ENCODE data around the gene AGTPBP1. TPM values are rescaled to one million over a fixed set of nuclear protein-coding genes. Genes with fewer than 3 reads are reported as not detected.

AGTPBP1 gene
- total RNA-seq, 4 donors from 2014 or later: 3.7 to 18.1 (median 11.4) TPM

GRCh38 chr9:85510830-85511504 is 230.8 kb downstream of the AGTPBP1 start:
- H3K4me3 ChIP-seq: no peak overlapping the region
- DNase-seq: no peak
- WGBS, 2 donors: 54 to 63% methylated on average over 4 to 5 of the region's 6 CpGs
- no peak overlapping the region for H3K27ac ChIP-seq
- intact Hi-C loops (cut with DNase I): no loop called here
- no peak for TF ChIP-seq CTCF (IDR thresholded peaks at IDR 0.05)
- TF ChIP-seq POLR2A (IDR thresholded peaks at IDR 0.05): no peak
- H3K36me3 ChIP-seq: no peaks in the 10 kb centered on the region
- no peaks in the 10 kb centered on the region for H3K9me3 ChIP-seq
- peaks cover 0 to 92% (median 1%) of the 10 kb centered on the region in 4 donors for H3K27me3 ChIP-seq
- H3K4me1 ChIP-seq: peaks cover 0 to 9% (median 0%) of the 10 kb centered on the region in 3 donors

GRCh38 chr9:85508616-85509015 is 233.1 kb downstream of the AGTPBP1 start:
- Histone ChIP-seq H3K36me3 (no peaks in the 10 kb centered on the region), H3K27ac (no peak overlapping the region), H3K4me1 (no peaks in the 10 kb centered on the region), H3K9me3 (no peaks in the 10 kb centered on the region), H3K4me3 (no peak overlapping the region), H3K27me3 (peaks cover 0 to 100% (median 1%) of the 10 kb centered on the region in 4 donors)
- WGBS, 2 donors: 71 to 76% methylated on average over 4 of the region's 4 CpGs
- intact Hi-C loops (cut with DNase I): no loop called here
- DNase-seq: no peak
- TF ChIP-seq CTCF (IDR thresholded peaks at IDR 0.05): no peak

GRCh38 chr9:85505612-85506011 is 236.1 kb downstream of the AGTPBP1 start:
- no peak for DNase-seq
- WGBS, 2 donors: 17 to 57% methylated on average over 1 to 2 of the region's 7 CpGs
- TF ChIP-seq POLR2A (IDR thresholded peaks at IDR 0.05) (no peak), CTCF (IDR thresholded peaks at IDR 0.05) (no peak)
- no peak overlapping the region for H3K27ac ChIP-seq
- no peaks in the 10 kb centered on the region for H3K36me3 ChIP-seq
- peaks cover 0 to 98% (median 1%) of the 10 kb centered on the region in 4 donors for H3K27me3 ChIP-seq
- H3K4me3 ChIP-seq: no peak overlapping the region
- intact Hi-C loops (cut with DNase I): no loop called here
- H3K4me1 ChIP-seq: no peaks in the 10 kb centered on the region
- H3K9me3 ChIP-seq: no peaks in the 10 kb centered on the region

GRCh38 chr9:85502815-85503655 is 238.7 kb downstream of the AGTPBP1 start:
- DNase-seq: no peak
- Histone ChIP-seq H3K27me3 (peaks cover 0 to 98% (median 1%) of the 10 kb centered on the region in 4 donors), H3K4me1 (no peaks in the 10 kb centered on the region), H3K9me3 (peaks cover 0 to 18% (median 6%) of the 10 kb centered on the region in 3 donors), H3K27ac (no peak overlapping the region), H3K4me3 (no peak overlapping the region), H3K36me3 (no peaks in the 10 kb centered on the region)
- intact Hi-C loops (cut with DNase I): no loop called here
- WGBS, 2 donors: 78 to 91% methylated on average over 4 of the region's 4 CpGs
- TF ChIP-seq POLR2A (IDR thresholded peaks at IDR 0.05) (no peak), CTCF (IDR thresholded peaks at IDR 0.05) (no peak)

GRCh38 chr9:85501882-85502281 is 239.9 kb downstream of the AGTPBP1 start:
- intact Hi-C loops (cut with DNase I): no loop called here
- H3K4me1 ChIP-seq: no peaks in the 10 kb centered on the region
- no peak overlapping the region for H3K27ac ChIP-seq
- H3K36me3 ChIP-seq: no peaks in the 10 kb centered on the region
- H3K27me3 ChIP-seq: peaks cover 0 to 96% (median 0%) of the 10 kb centered on the region in 4 donors
- 70 to 89% methylated on average over 1 of the region's 1 CpG for WGBS, 2 donors
- DNase-seq: no peak
- TF ChIP-seq POLR2A (IDR thresholded peaks at IDR 0.05): no peak
- H3K4me3 ChIP-seq: no peak overlapping the region
- peaks cover 0 to 21% (median 6%) of the 10 kb centered on the region in 3 donors for H3K9me3 ChIP-seq
